Omental fat pad (tissue), 4 donors: ENCODE data around the gene CRYZL1. TPM values are rescaled to one million over a fixed set of nuclear protein-coding genes. Genes with fewer than 3 reads are reported as not detected.
A peak's percentile ranks its signal among the peaks of the same experiment; 100 is the strongest.

Source experiments
- ATAC-seq: fragments of 150-250 bp; one replicate; pipeline ENCODE4 v1.9.1; 2016; ENCODE audit warnings: mild to moderate bottlenecking, moderate library complexity; ENCODE audit not compliant: low FRiP score
- DNase-seq: peaks from one replicate; pipeline ENCODE4 v3.0.0-alpha.2; 2019; ENCODE audit warnings: low spot score
- total RNA-seq, 4 donors: library from RNA; depleted of rRNA; stranded (reverse); fragments of >200 nt; gene quantifications; one replicate each; pipeline ENCODE4 v1.1.0, GENCODE V29; 2016
- TF ChIP-seq, protein P1 (sequence below), 3 donors: fragments of 450-650 bp; IDR thresholded peaks; one replicate each; pipeline ENCODE4 v1.5.1; 2016 to 2017; ENCODE audit warnings: antibody characterized with exemption in 3 of 3, mild to moderate bottlenecking in 3 of 3, moderate library complexity in 2 of 3

Gene CRYZL1
- total RNA-seq, 4 donors from 2014 or later, result 24.1 to 57.8 (median 28.3) TPM

- ATAC-seq (no peak), DNase-seq (no peak)
- TF ChIP-seq, protein P1, sequence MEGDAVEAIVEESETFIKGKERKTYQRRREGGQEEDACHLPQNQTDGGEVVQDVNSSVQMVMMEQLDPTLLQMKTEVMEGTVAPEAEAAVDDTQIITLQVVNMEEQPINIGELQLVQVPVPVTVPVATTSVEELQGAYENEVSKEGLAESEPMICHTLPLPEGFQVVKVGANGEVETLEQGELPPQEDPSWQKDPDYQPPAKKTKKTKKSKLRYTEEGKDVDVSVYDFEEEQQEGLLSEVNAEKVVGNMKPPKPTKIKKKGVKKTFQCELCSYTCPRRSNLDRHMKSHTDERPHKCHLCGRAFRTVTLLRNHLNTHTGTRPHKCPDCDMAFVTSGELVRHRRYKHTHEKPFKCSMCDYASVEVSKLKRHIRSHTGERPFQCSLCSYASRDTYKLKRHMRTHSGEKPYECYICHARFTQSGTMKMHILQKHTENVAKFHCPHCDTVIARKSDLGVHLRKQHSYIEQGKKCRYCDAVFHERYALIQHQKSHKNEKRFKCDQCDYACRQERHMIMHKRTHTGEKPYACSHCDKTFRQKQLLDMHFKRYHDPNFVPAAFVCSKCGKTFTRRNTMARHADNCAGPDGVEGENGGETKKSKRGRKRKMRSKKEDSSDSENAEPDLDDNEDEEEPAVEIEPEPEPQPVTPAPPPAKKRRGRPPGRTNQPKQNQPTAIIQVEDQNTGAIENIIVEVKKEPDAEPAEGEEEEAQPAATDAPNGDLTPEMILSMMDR (IDR thresholded peaks at IDR 0.05), result no peak
Measured at GRCh38 chr21:33673473-33673872, 31.9 kb upstream of the CRYZL1 start.

- TF ChIP-seq, protein P1 (IDR thresholded peaks at IDR 0.05), result no peak
- DNase-seq (no peak), ATAC-seq (no peak)
Measured at GRCh38 chr21:33670076-33670978, 28.8 kb upstream of the CRYZL1 start.

DNA sequence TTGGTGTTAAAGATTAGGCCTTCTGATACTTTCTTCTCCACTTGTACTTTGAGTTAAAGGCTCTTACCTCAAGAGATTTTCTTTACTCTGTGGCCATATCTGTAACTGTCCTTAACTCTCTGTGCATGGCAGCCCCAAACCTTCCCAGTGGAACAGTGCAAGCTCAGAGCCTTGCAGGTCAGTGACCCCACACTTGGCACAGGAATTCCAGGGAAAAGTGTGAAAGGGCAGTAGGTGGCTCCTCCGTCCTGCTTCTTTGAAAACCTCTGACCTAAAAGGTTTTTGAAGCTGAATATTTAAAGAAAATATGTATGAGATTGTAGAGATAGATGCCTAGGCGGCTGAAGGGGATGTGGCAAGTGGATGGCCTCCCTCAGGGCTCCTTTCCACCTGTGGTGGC is 27.1 kb upstream of the CRYZL1 start:
- ATAC-seq, result no peak
- TF ChIP-seq, protein P1 (IDR thresholded peaks at IDR 0.05), result no peak
- DNase-seq, result no peak

GRCh38 chr21:33668180-33668579 is 26.6 kb upstream of the CRYZL1 start:
- ATAC-seq (no peak), DNase-seq (no peak)
- TF ChIP-seq, protein P1 (IDR thresholded peaks at IDR 0.05), result no peak

DNA sequence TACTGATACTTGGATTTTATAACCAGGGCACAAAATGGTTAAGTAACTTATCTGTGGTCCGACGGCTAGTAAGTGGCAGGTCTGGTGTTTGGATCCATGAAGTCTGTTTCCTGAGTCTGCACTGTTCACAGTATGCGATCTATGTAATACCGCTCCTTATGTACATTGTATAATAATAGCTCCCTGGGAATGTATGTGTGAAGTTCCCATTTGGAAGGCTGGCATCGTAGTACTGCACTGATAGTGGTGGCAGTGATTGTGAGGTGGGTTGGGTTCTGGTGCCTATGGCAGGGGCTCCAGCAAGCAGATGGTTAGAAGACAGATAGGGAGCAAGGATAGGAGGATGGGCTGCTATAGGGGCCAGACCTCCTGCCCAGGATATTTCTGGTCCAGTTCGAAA is 26.1 kb upstream of the CRYZL1 start:
- ATAC-seq (no peak), DNase-seq (no peak)
- TF ChIP-seq, protein P1 (IDR thresholded peaks at IDR 0.05), result no peak

DNA sequence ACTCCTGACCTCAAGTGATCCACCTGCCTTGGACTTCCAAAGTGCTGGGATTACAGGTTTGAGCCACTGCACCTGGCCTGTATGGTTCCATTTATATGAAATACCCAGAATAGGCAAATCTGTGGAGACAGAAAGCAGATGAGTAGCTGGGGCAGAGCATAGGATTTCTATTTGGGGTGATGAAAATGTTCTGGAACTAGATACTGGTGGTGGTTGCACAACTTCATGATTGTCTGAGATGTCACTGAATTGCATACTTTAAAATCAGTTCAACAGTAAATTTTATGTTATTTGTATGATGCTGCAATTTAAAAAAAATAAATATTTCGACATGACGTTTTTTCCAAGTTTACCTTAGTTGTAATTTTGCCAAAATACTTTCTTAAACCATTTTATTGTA is 24.6 kb upstream of the CRYZL1 start:
- DNase-seq (no peak), ATAC-seq (peak; percentile 77)
- TF ChIP-seq, protein P1 (IDR thresholded peaks at IDR 0.05), result no peak

DNA sequence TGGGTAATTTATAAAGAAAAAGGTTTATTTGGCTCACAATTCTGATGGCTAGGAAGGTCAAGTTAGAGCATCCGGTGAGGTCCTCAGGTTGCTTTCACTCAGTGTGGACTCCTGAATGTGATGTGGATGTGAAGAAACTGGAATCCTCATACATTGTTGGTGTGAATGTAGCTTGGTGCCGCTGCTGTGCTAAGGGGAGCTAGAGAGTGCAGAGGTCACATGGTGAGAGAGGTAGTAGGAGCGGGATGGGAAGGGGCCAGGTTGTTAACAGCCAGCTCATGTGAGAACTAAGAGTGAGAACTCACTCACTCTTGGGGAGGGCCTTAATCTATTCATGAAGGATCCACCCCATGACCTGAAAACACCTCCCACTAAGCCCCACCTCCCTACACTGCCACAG is 22.6 kb upstream of the CRYZL1 start:
- no peak for DNase-seq
- ATAC-seq, result no peak
- TF ChIP-seq, protein P1 (IDR thresholded peaks at IDR 0.05), result no peak
